Neutrophil (primary cell): Measurements from ENCODE around the gene SEC23A.

Experiments
- H3K27ac ChIP-seq: fragments of 200-600 bp; sonication (generic); 2 replicates; pipeline ENCODE4 v1.5.1; 2016; ENCODE audit warnings: mild to moderate bottlenecking, moderate library complexity
- H3K27me3 ChIP-seq: fragments of 200-600 bp; sonication (generic); 2 replicates; pipeline ENCODE4 v1.6.0; 2016; ENCODE audit warnings: mild to moderate bottlenecking
- H3K36me3 ChIP-seq: fragments of 200-600 bp; sonication (generic); 2 replicates; pipeline ENCODE4 v1.5.1; 2017
- H3K4me1 ChIP-seq, 2 experiments: fragments of 200-600 bp in 1 of 2; sonication (generic) in 1 of 2; 1 replicate in 1 of 2; 2 replicates in 1 of 2; pipeline versions ENCODE4 v1.5.1 to v1.6.1; 2013 to 2016; ENCODE audit warnings: low read depth in 1 of 2, low read length in 1 of 2, mild to moderate bottlenecking in 1 of 2, moderate library complexity in 1 of 2; ENCODE audit not compliant: control insufficient read depth in 1 of 2, insufficient read depth in 1 of 2
- H3K4me3 ChIP-seq, 2 experiments: fragments of 200-600 bp in 1 of 2; sonication (generic) in 1 of 2; 1 replicate in 1 of 2; 2 replicates in 1 of 2; pipeline ENCODE4 v1.5.1; 2013 to 2016; ENCODE audit warnings: low read depth in 1 of 2, low read length in 1 of 2, mild to moderate bottlenecking in 1 of 2, moderate library complexity in 1 of 2
- H3K9me3 ChIP-seq: fragments of 200-600 bp; sonication (generic); 2 replicates; pipeline ENCODE4 v1.5.1; 2016
- TF ChIP-seq, protein P1 (sequence below): fragments of 200-600 bp; sonication (generic); IDR thresholded peaks from 2 replicates; pipeline ENCODE4 v1.5.1; 2016; ENCODE audit warnings: antibody characterized with exemption

The SEC23A gene

DNA sequence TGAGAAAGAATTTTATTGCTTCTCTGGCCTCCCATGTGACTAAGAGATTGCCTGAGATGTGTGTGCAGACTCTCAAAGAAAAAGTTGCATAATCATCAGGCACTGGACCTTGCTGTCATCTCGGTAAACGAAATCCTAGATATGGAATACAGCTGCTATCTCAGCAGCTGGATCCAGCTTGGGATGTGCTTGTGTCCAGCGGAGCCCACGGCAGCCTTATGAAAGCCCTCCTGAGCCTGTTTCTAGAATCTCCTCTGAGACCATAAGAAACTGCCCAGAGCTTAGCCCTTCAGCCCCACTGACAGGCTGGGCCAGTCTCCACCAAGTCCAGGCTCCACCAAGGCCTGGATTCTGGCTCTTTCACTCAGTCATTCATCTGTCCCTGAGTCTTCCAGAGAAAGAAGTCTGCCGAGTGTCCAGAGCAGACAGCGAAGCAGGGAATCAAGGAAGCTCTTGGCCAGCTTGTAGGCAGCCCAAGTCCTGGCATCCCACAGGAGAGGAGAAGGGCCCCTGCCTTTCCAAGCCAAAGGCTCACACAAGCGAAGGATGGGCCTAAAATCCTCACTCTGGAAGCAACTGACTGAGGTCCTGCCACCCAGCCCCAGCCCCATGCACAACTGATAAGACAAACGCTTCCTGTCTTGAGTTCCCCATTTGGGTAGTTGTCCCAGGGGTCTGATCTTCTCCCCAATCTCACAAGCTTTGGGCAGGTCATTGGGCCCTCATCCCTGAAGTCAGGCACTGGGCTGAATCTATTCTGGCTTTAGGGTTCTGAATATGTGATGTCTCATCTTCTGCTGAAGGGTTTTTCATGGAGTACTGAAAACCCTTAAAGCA lies 97.8 kb downstream of the SEC23A start:
- Histone ChIP-seq H3K27ac (no peak overlapping the region), H3K27me3 (no peaks in the 10 kb centered on the region), H3K36me3 (no peaks in the 10 kb centered on the region), H3K9me3 (no peaks in the 10 kb centered on the region), H3K4me3 (no peak overlapping the region), H3K4me1 (no peaks in the 10 kb centered on the region)
- TF ChIP-seq, protein P1, sequence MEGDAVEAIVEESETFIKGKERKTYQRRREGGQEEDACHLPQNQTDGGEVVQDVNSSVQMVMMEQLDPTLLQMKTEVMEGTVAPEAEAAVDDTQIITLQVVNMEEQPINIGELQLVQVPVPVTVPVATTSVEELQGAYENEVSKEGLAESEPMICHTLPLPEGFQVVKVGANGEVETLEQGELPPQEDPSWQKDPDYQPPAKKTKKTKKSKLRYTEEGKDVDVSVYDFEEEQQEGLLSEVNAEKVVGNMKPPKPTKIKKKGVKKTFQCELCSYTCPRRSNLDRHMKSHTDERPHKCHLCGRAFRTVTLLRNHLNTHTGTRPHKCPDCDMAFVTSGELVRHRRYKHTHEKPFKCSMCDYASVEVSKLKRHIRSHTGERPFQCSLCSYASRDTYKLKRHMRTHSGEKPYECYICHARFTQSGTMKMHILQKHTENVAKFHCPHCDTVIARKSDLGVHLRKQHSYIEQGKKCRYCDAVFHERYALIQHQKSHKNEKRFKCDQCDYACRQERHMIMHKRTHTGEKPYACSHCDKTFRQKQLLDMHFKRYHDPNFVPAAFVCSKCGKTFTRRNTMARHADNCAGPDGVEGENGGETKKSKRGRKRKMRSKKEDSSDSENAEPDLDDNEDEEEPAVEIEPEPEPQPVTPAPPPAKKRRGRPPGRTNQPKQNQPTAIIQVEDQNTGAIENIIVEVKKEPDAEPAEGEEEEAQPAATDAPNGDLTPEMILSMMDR: no peak

DNA sequence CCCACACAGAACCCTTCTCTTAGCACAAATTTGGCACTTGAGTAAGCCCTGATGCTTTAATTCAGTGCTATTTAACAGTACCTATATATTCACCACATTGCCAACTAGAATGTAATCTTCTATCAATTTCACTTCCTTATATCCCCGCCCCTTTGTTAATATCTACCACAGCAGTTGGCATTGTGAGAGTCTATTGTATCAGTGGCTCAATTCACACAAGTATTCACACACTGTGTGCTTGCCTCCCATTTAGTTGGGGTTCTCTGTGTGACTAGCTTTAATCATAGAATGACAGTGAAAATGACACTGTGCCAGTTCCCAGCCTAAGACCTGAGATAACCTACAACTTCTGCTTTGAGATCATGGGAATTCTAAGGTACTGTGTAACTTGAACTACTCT lies 103.1 kb downstream of the SEC23A start:
- no peaks in the 10 kb centered on the region for H3K36me3 ChIP-seq
- no peaks in the 10 kb centered on the region for H3K27me3 ChIP-seq
- H3K9me3 ChIP-seq: no peaks in the 10 kb centered on the region
- TF ChIP-seq, protein P1: no peak
- no peaks in the 10 kb centered on the region for H3K4me1 ChIP-seq
- no peak overlapping the region for H3K4me3 ChIP-seq
- no peak overlapping the region for H3K27ac ChIP-seq

DNA sequence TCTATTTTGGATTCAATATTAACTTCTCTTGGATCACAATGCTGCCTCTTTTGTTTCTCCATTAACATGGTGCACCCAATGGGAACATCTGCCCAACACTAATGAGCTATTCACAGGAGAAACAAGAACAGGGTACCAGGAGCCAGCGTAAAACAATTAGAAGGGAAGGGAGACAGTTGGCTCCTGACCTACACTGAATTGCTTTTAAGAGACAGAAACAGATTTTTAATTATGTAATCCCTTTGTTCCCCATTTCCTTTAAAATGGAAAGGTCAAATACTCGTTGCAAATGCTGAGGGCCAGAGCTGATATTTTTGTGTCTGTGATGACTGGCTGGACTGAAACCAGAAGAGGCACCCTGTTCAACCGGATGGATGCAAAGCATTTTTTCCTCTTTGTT lies 108.3 kb downstream of the SEC23A start:
- Histone ChIP-seq H3K4me3 (no peak overlapping the region), H3K27ac (no peak overlapping the region), H3K9me3 (no peaks in the 10 kb centered on the region), H3K4me1 (no peaks in the 10 kb centered on the region), H3K27me3 (no peaks in the 10 kb centered on the region), H3K36me3 (no peaks in the 10 kb centered on the region)
- TF ChIP-seq, protein P1: no peak

DNA sequence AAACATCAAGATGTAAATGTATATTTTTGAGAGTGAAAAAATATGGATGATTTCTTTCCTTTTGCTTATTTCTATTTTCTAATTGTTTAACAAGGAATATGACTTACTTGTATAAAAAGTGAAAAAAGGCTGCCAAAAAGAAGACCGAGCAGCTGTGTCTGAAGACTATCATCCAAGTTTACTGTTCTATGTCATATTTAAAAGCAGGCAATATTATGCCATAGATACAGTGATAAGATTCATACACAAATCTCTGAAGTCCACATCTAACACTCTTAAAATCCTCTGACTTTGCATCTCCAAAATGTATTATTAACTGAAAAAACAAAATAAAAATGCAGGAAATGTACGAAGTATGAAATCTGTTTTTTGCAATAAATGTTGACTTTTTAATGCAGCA lies 109.1 kb downstream of the SEC23A start:
- Histone ChIP-seq H3K4me1 (no peaks in the 10 kb centered on the region), H3K4me3 (no peak overlapping the region), H3K27ac (no peak overlapping the region), H3K9me3 (no peaks in the 10 kb centered on the region), H3K36me3 (no peaks in the 10 kb centered on the region), H3K27me3 (no peaks in the 10 kb centered on the region)
- TF ChIP-seq, protein P1: no peak

DNA sequence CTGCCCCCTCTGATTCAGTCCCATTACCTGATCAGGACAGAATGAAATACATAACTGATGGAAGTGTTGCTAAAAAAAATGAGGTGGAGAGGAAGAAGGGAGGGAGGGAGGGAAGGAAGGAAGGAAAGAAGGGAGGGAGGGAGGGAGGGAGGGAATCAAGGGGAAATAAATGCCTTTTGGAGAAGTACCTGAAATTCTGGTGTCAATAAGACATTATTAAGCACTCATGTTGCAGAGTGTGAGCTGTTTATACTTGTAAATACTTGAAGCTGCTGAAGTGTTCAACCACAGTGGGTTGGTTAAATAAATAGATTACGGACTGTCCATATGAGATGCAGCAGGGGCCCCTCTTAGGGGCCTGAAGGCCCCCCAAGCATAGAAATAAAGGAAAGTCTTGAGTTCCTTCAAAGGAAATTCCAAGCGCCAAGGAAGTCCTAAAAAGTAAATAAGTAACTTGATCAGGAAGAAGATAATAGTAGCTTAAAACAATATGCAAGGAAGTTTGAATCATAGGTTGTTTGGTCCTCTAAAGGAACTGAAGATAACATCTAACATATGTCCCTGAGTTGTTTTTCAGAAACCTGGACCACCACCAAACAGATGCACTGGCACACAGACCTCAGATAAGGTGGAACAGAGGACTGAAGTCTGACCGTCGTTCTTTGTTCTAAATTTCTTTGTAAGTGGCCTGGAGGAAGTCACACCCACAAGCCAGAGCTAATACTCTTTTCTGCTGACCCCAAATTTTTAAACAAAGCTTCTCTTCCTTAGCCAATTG lies 110.8 kb downstream of the SEC23A start:
- Histone ChIP-seq H3K27ac (no peak overlapping the region), H3K27me3 (no peaks in the 10 kb centered on the region), H3K36me3 (no peaks in the 10 kb centered on the region), H3K4me3 (no peak overlapping the region), H3K4me1 (no peaks in the 10 kb centered on the region), H3K9me3 (no peaks in the 10 kb centered on the region)
- TF ChIP-seq, protein P1: no peak
